Mammary epithelial cell (primary cell): Measurements from ENCODE around the gene AQP12A.

Source experiments
- EZH2 ChIP-seq: IDR thresholded peaks from 2 replicates; pipeline ENCODE4 v1.6.1; 2012; ENCODE audit warnings: low read length, inconsistent platforms, borderline replicate concordance
- TF ChIP-seq, protein P1 (sequence below), 2 donors: IDR thresholded peaks in 1 of 2; conservative IDR thresholded peaks in 1 of 2; 2 replicates each; pipeline ENCODE4 v1.5.1; 2011 to 2012; ENCODE audit warnings: inconsistent platforms in 2 of 2, low read length in 2 of 2, mild to moderate bottlenecking in 2 of 2, control low read depth in 1 of 2, low read depth in 1 of 2; ENCODE audit not compliant: insufficient read depth in 1 of 2; ENCODE audit errors: extremely low read depth in 1 of 2

- TF ChIP-seq, protein P1, sequence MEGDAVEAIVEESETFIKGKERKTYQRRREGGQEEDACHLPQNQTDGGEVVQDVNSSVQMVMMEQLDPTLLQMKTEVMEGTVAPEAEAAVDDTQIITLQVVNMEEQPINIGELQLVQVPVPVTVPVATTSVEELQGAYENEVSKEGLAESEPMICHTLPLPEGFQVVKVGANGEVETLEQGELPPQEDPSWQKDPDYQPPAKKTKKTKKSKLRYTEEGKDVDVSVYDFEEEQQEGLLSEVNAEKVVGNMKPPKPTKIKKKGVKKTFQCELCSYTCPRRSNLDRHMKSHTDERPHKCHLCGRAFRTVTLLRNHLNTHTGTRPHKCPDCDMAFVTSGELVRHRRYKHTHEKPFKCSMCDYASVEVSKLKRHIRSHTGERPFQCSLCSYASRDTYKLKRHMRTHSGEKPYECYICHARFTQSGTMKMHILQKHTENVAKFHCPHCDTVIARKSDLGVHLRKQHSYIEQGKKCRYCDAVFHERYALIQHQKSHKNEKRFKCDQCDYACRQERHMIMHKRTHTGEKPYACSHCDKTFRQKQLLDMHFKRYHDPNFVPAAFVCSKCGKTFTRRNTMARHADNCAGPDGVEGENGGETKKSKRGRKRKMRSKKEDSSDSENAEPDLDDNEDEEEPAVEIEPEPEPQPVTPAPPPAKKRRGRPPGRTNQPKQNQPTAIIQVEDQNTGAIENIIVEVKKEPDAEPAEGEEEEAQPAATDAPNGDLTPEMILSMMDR (conservative IDR thresholded peaks at IDR 0.05 in 1 of 2, IDR thresholded peaks at IDR 0.05 in 1 of 2; ENCODE audit: extremely low read depth in 1 of 2, insufficient read depth in 1 of 2, low read depth in 1 of 2, low read length in 2 of 2) = no peak
- TF ChIP-seq EZH2 = no peak
These were observed 49.4 kb upstream of the AQP12A start for GRCh38 chr2:240642061-240642805.
